Smooth muscle cell (in vitro differentiated cells): ENCODE data around the gene S100A2. TPM values are rescaled to one million over a fixed set of nuclear protein-coding genes. Genes with fewer than 3 reads are reported as not detected.

Experiments used
- DNase-seq: peaks from one replicate; lab custom pipeline; 2025; ENCODE audit not compliant: unreplicated experiment; lab: John Stamatoyannopoulos, UW
- H2AFZ ChIP-seq: fragments of 200-600 bp; sonication (generic); 2 replicates; pipeline ENCODE4 v1.6.0; 2016; ENCODE audit warnings: antibody characterized with exemption, low read depth, mild to moderate bottlenecking
- H3F3A ChIP-seq: fragments of 200-600 bp; sonication (generic); 2 replicates; pipeline ENCODE4 v1.6.0; 2017; ENCODE audit warnings: antibody characterized with exemption, low read depth
- H3K27ac ChIP-seq: fragments of 200-600 bp; sonication (generic); 2 replicates; pipeline ENCODE4 v1.5.1; 2016; ENCODE audit warnings: low read depth, mild to moderate bottlenecking
- H3K27me3 ChIP-seq: fragments of 200-600 bp; sonication (generic); 2 replicates; pipeline ENCODE4 v1.6.1; 2016; ENCODE audit warnings: low read depth, mild to moderate bottlenecking
- H3K36me3 ChIP-seq: fragments of 200-600 bp; sonication (generic); 2 replicates; pipeline ENCODE4 v1.5.1; 2016; ENCODE audit warnings: low read depth
- H3K4me1 ChIP-seq: fragments of 200-600 bp; sonication (generic); 2 replicates; pipeline ENCODE4 v1.5.1; 2016; ENCODE audit warnings: low read depth
- H3K4me2 ChIP-seq: fragments of 200-600 bp; sonication (generic); 2 replicates; pipeline ENCODE4 v1.6.0; 2016; ENCODE audit warnings: mild to moderate bottlenecking
- H3K4me3 ChIP-seq: fragments of 200-600 bp; sonication (generic); 2 replicates; pipeline ENCODE4 v1.5.1; 2016; ENCODE audit warnings: mild to moderate bottlenecking
- H3K79me2 ChIP-seq: fragments of 200-600 bp; sonication (generic); 2 replicates; pipeline ENCODE4 v1.6.0; 2016; ENCODE audit warnings: low read depth, mild to moderate bottlenecking
- H3K9ac ChIP-seq: fragments of 200-600 bp; sonication (generic); 2 replicates; pipeline ENCODE4 v1.6.0; 2016; ENCODE audit warnings: low read depth
- H3K9me3 ChIP-seq: fragments of 200-600 bp; sonication (generic); replicated peaks from 2 replicates; pipeline ENCODE4 v1.5.1; 2016; ENCODE audit warnings: low read depth
- H4K20me1 ChIP-seq: fragments of 200-600 bp; sonication (generic); 2 replicates; pipeline ENCODE4 v1.6.0; 2016; ENCODE audit warnings: low read depth
- CTCF ChIP-seq: fragments of 200-600 bp; sonication (generic); IDR thresholded peaks from 2 replicates; pipeline ENCODE4 v1.5.1; 2017; ENCODE audit warnings: borderline replicate concordance, mild to moderate bottlenecking, antibody characterized with exemption; ENCODE audit not compliant: insufficient read depth, poor library complexity, severe bottlenecking
- WGBS: methylation state at CpG from one replicate; pipeline ENCODE4 v1.1.7; 2016; ENCODE audit warnings: low lambda C conversion rate; 5-methylcytosine and 5-hydroxymethylcytosine counted together
- polyA plus RNA-seq: library from polyadenylated mRNA; unstranded; fragments of >200 nt; fragmentation: Nextera tagmentation; extraction: Ambion mirVana; gene quantifications from 2 replicates; pipeline ENCODE4 v1.2.1, GENCODE V29; 2016
- total RNA-seq: library from RNA; depleted of rRNA; stranded (reverse); fragments of >200 nt; gene quantifications from 2 replicates; pipeline ENCODE4 v1.2.3, GENCODE V29; 2014

The S100A2 gene
- total and polyA plus RNA-seq, 2 experiments from 2014 or later, result 7.3 to 16.6 TPM

- H3K4me2 ChIP-seq, result no peak overlapping the region
- no peak for TF ChIP-seq CTCF
- H3K36me3 ChIP-seq, result no peaks in the 10 kb centered on the region
- no peak overlapping the region for H3K27ac ChIP-seq
- peaks cover 6% of the 10 kb centered on the region for H4K20me1 ChIP-seq
- H3K9me3 ChIP-seq, result no peaks in the 10 kb centered on the region
- H3K9ac ChIP-seq, result no peak overlapping the region
- peaks cover 10% of the 10 kb centered on the region for H3K79me2 ChIP-seq
- no peak overlapping the region for H3K4me3 ChIP-seq
- peaks cover 19% of the 10 kb centered on the region for H3F3A ChIP-seq
- peaks cover 16% of the 10 kb centered on the region for H3K4me1 ChIP-seq
- no peak overlapping the region for H2AFZ ChIP-seq
- 95% methylated on average over 6 of the region's 6 CpGs for WGBS
- H3K27me3 ChIP-seq, result no peaks in the 10 kb centered on the region
- no peak for DNase-seq
These were observed 28.3 kb downstream of the S100A2 start for GRCh38 chr1:153537376-153537730.

- Histone ChIP-seq H2AFZ (no peak overlapping the region), H3K9me3 (no peaks in the 10 kb centered on the region), H3K4me1 (peaks cover 16% of the 10 kb centered on the region), H3K79me2 (peaks cover 10% of the 10 kb centered on the region), H3K36me3 (no peaks in the 10 kb centered on the region), H3K4me2 (peak overlapping the region; percentile 88), H3K4me3 (peak overlapping the region; percentile 61), H4K20me1 (peaks cover 6% of the 10 kb centered on the region), H3F3A (peaks cover 19% of the 10 kb centered on the region), H3K27ac (no peak overlapping the region), H3K9ac (no peak overlapping the region), H3K27me3 (no peaks in the 10 kb centered on the region)
- DNase-seq, result no peak
- WGBS, result 97% methylated on average over 9 of the region's 9 CpGs
- no peak for TF ChIP-seq CTCF
These were observed 28.8 kb downstream of the S100A2 start for GRCh38 chr1:153536671-153537375.

- peaks cover 6% of the 10 kb centered on the region for H4K20me1 ChIP-seq
- H3K27me3 ChIP-seq, result no peaks in the 10 kb centered on the region
- H2AFZ ChIP-seq, result peak overlapping the region; percentile 61
- peak overlapping the region; percentile 61 for H3K4me3 ChIP-seq
- peaks cover 19% of the 10 kb centered on the region for H3F3A ChIP-seq
- no peaks in the 10 kb centered on the region for H3K36me3 ChIP-seq
- peaks cover 10% of the 10 kb centered on the region for H3K79me2 ChIP-seq
- WGBS, result 34% methylated on average over 23 of the region's 38 CpGs
- TF ChIP-seq CTCF, result no peak
- H3K4me2 ChIP-seq, result peak overlapping the region; percentile 88
- peak overlapping the region; percentile 69 for H3K9ac ChIP-seq
- peak overlapping the region; percentile 93 for H3K27ac ChIP-seq
- no peaks in the 10 kb centered on the region for H3K9me3 ChIP-seq
- no peak for DNase-seq
- H3K4me1 ChIP-seq, result peaks cover 16% of the 10 kb centered on the region
These were observed 29.5 kb downstream of the S100A2 start for GRCh38 chr1:153536012-153536670.
